ENCODE results near the gene IBSP.

Gene IBSP, protein sequence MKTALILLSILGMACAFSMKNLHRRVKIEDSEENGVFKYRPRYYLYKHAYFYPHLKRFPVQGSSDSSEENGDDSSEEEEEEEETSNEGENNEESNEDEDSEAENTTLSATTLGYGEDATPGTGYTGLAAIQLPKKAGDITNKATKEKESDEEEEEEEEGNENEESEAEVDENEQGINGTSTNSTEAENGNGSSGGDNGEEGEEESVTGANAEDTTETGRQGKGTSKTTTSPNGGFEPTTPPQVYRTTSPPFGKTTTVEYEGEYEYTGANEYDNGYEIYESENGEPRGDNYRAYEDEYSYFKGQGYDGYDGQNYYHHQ

DNA sequence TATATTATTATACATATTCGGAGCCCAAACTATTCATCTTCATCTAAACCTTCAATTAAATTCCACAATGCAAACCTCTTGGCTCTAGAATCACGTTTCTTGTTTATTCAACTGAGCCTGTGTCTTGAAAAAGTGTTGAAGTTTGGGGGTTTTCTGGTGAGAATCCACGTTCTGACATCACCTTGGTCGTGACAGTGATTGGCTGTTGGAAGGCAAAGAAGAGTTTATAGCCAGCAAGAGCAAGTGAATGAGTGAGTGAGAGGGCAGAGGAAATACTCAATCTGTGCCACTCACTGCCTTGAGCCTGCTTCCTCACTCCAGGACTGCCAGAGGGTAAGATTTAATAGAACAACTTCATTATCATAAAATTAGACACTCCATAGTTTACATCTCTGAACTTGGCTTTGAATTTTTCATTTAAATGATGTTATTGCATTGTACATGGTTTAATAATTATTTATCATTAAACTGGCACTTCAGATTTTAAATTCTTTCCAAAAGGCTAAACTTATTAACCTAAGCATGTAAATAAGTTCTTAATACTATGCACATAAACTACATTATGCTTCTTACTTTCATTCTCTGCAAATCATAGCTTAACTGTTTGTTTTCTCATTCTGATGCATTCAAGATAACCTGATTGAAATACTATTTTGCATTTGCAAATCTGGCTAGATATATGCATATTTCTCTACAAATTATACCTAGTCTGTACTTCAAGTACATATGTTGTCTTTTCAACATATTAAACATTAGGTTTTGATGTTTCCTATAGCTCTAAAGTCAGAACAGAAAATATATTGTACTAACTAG is at the start of gene IBSP:
Gene IBSP (plus strand): TSS at position 254 of the 813 bp plus-strand sequence. CDS start 2,808 bp downstream, outside the sequence.
- DNase-seq (ENCODE audit: low spot score): no peak

DNA sequence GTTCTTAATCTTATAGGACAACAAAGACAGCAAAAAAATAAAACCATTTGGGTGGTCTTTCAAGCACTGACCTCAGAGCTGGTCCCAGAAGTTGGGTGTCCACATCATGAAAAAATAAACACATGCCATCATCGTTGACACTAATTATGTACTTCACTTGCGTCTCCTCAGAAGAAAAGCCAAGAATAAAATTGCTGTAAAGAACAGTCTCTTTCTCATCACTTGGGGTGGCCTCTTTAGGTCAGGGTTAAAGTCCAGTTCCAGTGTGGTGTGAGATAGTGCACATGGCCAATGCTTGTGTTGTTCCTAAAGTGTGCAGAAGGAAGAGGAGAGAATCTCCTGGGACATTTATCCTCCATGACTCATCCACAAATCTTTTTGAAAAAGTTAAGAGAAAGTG is 49.5 kb upstream of the IBSP start:
- DNase-seq (ENCODE audit: low spot score): no peak

DNA sequence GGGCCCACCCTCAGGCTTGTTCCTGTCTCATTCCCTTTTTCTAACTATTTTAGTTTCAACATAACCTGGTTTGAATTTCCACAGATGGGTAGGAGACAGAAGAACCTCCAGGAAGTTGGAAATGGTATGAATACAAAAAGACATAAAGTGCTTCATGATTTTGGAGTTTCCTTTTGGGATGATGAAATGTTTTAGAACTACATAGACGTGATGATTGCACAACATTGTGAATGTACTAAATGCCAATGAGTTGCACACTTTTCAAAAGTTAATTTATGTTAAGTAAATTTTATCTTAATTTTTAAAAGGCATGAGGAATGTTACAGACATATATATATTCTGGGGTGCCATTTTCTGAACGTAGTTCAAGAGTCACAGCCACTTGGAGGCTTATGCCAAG is 41.1 kb upstream of the IBSP start:
- DNase-seq (ENCODE audit: low spot score): no peak

DNA sequence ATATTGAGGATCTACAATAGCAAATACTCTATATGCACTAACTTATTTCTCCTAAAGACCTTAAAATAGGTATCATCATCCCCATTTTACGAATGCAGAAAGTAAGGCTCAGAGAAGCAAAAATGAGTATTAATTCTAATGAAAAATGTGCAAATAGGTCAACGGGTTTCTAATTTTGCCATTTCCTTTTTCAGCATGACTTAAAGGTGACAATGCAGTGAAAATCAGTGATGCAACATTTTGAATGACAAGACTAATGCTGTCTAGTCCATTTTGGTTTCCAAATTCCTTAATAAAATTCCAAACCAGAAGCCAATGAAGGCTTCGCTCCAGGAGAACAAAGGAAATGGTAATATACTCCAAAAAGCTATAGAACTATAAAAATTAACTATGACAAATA is 37.0 kb upstream of the IBSP start:
- no peak for DNase-seq (ENCODE audit: low spot score)

DNA sequence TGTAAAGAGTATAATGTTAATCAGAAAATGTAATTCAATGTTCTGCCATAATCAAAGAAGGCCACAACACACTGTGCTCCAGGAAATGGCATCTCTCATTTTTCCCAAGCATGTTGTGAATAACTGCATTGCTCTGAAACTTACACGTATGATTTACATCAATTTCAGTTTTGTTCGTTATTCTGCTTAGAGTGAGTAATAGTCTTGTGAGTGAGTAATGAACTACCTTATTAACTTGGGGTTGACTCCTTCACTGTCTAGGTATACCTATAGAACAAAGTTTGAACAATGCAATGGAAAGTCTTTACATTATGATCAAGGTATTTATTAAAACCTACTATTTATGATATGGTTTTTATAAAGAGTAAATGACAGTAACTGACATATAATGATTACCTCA is 17.8 kb upstream of the IBSP start:
- DNase-seq (ENCODE audit: low spot score): no peak

DNA sequence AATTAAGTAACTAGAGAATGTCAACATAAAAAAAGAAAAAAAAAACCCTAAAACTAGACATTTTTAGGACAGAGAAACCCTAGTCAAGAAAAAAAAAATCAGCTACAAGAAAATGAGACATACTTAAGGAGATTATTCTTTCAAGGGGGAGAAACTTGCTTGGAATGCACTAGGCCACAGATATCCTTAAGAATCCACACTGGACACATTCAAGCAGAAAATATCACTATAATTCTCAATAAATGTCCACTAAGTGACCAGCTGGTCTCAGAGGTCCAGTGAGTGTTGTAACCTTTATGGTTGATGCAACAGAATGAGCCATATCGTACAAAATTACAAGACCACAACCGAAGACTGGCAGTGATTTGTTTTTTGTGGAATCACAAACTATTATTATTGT is 15.6 kb upstream of the IBSP start:
- DNase-seq (ENCODE audit: low spot score): no peak

DNA sequence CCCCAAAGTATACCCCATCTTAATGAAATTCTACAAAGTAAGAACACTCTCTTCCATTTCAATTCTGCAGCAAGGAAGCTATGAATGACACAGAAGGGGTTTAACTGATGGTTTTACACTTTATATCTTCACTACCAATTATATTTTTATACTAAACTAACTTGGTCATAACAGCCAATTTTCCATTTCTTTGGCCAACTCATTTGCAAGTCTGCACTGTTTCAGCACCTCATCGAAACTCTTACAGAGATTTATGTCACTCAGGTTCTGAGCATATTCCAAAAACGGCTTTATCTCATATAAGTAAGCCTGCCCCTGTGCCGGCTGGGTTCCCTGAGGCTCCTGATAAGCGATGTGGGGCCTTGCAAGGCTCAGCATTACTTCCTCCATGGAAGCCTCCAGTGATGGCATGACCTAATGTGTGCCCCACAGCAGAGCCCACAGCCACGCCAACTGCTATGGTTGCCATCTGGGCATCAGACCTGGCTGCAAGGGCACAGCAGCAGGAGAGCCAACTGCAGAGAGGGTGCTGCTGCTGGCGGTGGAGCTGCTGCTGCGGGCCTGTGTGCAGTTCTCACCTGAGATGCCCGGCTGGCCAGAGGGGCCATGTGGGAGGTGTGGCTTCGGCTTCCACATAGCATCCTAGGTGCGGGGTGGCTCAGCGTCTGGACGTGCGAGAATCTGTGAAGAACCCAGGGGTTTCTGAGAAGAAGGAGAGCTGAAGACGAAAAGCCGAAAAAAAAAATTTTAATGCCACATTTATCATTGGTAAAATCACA is 13.4 kb upstream of the IBSP start:
- no peak for DNase-seq (ENCODE audit: low spot score)

DNA sequence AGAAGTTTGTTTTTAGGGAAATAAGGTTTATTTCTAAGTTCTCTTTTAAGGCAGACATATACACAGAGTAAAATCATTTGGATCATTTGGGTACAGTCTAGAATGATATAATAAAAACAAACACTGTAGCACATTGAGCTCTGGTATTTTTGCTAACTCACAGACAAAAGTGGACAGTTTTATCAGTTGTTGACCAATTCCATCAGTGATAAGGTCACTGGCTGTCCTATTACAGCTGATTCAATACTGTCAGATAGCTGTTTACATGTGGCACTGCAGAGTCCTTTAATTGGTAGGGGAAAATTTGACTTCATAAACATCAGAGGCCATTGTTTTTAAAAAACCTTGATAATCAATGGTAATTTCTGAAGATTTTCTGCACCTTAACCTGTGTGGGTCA is 3.5 kb downstream of the IBSP start:
- DNase-seq (ENCODE audit: low spot score): no peak

DNA sequence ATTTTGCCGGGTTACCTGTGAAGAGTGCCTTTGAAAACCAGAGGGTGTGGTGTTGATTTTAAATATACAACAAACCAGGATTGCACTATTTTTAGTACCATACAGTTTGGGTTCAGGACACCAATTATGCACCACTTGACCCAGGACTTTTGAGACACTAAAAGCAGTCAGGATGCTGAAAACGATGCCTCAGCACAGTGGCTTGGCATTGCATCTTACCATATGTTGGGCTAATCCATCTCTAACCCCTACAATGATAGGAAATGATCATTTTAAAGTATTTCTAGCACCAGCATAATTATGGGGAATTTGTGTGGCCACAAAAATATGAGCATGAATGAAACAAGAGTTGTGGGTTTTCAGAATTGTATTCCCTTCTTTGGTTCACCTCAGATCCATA is 4.1 kb downstream of the IBSP start:
- DNase-seq (ENCODE audit: low spot score): no peak

DNA sequence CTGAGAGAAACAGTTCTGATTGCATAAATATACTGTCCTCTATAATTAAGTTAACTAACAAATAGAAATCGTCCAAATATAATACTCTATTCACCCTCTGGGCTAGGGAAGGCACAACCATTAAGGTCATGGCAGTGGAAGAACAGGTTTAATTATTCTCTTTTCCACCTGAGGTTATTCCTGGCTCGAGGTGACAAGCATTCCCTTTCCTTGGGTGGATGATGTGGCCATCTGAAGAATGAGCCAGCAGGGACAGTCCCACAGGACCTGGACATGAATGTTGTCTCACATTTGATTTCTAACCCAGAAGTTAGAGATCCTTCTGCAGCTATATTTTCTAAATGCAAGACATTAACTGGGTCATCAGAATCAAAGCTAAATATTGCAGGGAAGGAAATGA is 5.5 kb downstream of the IBSP start:
- DNase-seq (ENCODE audit: low spot score): no peak

DNA sequence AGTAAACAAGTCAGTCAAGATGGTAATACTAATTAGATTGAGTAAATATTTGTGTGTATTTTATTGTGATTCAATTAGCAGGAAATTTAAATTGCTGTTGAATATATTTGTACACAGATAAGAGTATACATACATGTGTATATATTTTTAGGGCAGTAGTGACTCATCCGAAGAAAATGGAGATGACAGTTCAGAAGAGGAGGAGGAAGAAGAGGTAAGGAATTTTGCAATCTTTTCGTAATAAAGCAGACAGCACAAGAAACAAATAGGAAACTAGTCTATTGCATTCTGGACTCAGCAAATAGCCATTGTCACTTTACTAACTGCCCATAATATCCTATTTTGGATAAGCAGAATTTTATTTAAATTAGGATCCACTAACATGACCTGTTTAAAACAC is 6.6 kb downstream of the IBSP start:
- no peak for DNase-seq (ENCODE audit: low spot score)

DNA sequence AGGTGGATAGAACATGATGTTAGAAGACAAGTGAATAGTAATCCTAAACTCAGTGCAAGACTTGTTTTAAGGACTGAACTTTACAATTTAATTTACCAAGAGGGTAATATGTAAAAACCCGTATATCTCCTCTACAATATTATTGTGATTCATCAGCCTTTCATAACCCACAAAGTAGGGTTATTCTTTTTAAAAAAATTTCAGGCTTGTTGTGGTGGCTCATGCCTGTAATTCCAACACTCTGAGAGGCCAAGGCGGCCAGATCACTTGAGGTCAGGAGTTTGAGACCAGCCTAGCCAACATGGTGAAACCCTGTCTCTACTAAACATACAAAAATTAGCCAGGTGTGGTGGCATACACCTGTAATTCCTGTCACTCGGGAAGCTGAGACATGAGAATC is 7.2 kb downstream of the IBSP start:
- DNase-seq (ENCODE audit: low spot score): no peak

DNA sequence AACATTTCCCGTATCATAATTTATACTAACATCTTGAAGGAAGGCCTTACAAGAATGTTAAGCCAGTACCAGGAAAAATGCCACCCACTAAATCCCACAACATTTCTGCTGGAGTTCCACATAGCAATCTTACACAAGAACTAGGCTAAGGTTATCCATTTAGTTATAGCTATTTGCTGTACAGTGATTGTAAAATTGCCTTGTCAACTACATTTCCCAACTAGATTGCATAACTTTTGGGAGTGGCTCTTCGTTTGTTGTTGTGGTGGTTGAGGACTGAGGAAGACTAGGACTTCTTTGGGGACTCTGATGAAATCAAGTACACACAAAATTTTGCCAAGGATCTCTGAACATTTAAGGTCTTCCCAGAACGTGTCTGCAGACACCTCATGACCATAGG is 8.0 kb downstream of the IBSP start:
- no peak for DNase-seq (ENCODE audit: low spot score)

DNA sequence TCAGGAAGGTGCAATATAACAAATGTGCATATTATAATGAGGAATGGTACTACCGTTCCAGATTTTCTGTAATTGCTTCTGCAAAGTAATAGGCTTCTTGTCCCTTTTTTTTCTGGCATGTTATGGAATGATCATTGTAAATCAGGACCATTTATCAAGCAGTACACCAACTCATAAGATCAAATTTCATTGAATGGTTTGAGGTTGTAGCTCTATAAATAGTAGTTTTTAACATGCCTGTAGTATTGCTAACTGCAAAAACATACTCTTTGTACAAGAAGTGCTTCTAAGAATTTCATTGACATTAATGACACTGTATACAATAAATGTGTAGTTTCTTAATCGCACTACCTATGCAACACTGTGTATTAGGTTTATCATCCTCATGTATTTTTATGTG is 12.6 kb downstream of the IBSP start:
- no peak for DNase-seq (ENCODE audit: low spot score)

DNA sequence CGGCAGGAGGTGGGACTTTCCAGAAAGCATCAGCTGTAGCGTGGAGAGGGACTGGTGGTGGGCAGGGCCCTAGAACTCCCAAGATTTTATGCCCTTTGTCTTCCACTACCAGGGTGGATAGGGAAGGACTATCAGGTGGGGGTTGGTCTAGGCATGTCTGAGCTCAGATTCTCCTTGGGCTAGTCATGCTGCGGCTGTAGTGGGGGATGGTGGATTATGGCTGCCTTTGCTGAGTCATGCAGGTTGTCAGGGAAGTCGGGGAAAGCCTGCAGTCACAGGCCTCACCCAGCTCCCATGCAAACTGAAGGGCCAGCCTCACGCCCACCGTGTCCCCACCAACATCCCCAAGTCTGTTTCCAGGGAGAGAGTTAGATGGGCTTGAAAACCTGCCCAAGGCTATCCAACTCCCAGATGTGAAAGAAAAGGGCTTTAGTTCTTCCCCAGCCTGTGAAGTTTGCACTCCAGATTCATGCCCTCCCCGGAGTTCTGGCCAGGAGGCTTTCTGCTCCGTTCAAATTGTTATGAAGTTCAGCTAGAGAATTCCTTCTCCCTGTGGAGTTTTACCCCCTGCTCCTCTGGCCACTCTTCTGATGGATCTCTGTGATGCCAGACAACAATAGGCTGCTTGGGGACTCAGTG is 20.0 kb downstream of the IBSP start:
- peak; percentile 38 for DNase-seq (ENCODE audit: low spot score)

DNA sequence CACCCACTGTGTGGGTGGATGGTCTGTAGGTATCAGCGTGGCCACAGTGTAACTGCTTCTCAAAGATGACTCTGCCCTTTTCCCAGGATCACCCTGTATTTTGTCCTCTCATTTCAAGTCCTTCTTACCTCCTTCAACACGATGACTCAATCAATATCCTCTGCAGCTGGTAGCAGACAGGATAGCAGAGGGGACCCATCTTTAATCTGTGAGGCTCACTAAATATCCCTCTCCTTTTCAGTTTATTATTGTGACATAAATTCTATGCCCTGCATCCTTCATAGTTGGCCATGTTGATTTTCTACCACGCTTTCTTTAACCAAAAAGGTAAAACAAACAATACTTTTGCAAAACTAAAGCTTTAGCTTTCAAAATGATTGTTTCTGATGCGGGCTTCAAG is 23.8 kb downstream of the IBSP start:
- no peak for DNase-seq (ENCODE audit: low spot score)

DNA sequence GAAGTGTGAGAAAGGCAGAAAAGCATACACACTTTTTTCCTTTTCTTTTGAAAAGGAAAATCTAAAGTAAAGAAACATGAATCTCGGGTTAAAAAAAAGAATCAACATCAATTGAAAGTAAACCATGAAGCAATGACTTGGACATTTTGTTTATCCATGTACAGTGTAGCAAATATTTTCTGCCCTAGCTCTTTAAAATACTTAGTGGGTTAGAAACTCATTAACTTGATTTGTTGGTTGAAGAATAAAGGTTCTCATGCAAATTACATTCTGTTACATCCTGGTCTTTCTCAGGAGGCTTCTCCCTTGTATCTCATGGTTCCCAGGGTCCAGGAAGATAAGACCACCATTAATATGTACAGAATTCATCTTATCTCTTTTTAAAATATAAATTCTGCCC is 24.4 kb downstream of the IBSP start:
- no peak for DNase-seq (ENCODE audit: low spot score)

DNA sequence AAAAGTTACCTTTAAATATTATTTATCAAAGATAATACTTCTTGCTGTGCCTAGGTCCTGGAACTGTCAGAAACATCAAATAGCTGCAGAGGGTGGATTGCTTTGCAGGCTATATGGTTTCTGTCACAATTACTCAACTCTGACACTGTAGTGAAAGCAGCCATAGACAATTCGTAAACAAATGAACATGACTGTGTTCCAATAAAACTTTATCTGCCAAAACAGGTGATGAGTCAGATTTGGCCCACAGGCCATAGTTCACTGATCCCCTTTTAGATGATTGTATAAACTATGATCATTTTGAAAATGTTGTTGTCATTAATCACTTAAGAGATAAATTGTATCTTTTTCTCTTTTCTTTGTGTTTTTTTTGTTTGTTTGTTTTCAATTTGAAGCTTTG is 25.0 kb downstream of the IBSP start:
- no peak for DNase-seq (ENCODE audit: low spot score)

DNA sequence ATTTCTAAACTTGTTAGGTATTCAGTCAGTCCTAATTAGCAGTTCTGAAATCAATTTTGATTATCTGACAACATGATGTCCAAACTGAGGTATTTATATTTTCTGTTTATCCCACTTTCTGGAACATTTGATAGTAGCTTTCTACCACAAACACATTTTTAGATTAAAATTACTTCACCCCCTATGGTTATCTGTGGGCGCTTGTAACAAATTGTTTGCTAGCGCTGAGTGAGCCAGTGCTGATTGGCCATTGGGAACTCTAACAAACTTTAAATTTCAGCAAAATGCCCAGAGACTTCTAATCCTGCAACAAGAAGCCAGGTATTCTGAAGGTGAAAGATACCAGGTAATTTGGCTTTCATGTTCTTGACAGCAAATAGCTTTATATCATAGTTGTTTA is 33.3 kb downstream of the IBSP start, which contains the start of gene MEPE:
Gene MEPE (plus strand): TSS at position 301 of the 400 bp plus-strand sequence. CDS start 1,746 bp downstream, outside the sequence.
- no peak for DNase-seq (ENCODE audit: low spot score)

DNA sequence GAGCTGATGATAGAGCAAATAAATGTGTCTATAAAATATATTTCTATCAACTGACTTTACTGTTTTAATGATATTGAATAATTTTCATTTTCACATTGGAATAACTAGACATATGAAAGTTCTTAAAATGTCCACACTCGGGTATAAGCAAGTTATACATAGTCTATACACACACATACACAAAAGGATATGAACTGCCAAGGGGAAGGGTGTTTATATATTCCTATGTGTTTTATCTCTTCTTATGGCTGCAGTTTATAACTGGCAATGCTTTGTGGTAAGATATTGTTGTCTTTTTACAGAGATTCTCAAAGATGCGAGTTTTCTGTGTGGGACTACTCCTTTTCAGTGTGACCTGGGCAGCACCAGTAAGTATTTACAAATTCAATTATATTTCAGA is 35.0 kb downstream of the IBSP start:
- no peak for DNase-seq (ENCODE audit: low spot score)

DNA sequence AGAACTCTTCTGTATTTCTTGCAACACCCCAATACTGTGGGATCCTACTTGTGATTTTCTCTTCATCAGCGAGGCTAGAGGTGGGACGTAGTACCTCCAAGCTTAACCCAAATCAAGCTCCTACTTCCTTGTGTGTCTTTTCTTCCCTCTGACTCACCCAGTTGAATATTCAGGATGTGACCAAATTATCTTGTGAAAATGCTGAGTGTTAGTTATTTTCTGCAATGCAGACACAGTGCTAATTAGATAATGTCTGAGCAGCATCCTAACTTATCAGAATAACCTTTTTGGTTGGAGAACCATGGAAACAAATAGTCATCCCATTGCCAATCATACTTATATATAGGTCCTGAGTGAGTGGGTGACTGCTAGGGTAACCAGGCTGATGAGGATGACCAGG is 35.8 kb downstream of the IBSP start:
- no peak for DNase-seq (ENCODE audit: low spot score)

DNA sequence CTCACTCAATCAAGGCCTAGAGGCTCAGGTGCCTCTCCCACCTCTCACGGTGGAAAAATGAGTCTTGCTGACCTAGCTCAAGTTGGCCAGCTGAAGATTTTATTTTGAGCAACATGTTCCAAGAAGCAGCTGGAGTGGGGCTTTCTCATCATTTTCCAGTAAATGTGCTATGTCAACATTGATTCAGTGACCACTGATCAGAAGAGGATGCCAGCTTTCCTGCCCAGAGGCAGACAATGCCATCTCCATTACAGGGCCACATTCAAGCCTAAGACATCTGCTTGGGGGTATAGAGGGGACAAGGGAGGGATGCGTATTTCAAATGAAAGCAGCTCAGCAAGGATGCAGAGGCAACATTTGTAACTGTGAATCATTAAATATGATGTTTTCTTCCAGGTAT is 36.4 kb downstream of the IBSP start:
- no peak for DNase-seq (ENCODE audit: low spot score)

All from AG08396 (cell line).